ENCODE measurements around the gene GRAMD4.

The GRAMD4 gene

DNA sequence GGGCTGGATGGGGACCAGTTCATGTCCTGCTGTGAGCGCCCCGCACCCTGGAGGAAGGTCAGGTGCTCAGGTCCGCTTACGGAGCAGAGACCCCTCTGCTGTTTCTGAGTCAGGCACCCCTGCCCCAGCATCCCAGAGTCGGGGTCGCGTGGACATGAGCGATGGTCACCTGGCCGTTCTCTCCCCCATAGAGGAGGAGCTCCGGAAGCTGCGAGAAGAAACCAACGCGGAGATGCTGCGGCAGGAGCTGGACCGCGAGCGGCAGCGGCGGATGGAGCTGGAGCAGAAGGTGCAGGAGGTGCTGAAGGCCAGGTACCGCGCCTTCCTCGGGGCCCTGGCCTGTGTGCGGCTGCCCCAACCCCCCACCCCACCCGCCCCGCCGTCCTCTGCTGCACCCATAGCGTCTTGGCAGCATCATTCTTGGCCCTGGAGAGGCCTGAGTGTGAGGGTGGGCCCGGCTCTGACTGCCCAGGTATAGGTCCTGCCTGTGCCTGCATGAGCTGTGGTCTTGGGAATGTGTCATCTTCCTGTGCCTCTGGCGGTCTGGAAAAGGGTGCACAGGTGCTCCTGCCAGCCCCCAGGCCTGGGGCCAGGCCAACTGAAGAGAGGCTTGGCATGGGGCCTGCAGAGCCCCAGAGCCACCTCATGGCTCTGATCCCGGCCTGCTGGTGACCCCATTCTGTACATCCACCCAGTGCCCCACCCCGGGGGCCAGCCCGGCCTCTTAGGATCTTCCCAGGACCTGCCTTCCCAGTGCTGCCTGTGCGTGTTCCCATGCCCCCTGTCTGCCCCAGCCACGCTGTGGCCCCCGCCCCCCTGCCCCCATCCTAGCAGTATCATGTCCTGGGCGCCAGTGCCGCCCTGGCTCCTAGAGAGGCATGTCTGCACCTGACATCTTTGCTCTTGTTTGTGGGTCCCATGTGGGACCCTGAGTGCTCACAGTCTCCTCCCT, 38.1 kb downstream of the GRAMD4 start:
- H3K9me3 Mint-ChIP-seq: no peaks in the 10 kb centered on the region
- no peak for DNase-seq
- TF ChIP-seq, protein P1, sequence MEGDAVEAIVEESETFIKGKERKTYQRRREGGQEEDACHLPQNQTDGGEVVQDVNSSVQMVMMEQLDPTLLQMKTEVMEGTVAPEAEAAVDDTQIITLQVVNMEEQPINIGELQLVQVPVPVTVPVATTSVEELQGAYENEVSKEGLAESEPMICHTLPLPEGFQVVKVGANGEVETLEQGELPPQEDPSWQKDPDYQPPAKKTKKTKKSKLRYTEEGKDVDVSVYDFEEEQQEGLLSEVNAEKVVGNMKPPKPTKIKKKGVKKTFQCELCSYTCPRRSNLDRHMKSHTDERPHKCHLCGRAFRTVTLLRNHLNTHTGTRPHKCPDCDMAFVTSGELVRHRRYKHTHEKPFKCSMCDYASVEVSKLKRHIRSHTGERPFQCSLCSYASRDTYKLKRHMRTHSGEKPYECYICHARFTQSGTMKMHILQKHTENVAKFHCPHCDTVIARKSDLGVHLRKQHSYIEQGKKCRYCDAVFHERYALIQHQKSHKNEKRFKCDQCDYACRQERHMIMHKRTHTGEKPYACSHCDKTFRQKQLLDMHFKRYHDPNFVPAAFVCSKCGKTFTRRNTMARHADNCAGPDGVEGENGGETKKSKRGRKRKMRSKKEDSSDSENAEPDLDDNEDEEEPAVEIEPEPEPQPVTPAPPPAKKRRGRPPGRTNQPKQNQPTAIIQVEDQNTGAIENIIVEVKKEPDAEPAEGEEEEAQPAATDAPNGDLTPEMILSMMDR (IDR thresholded peaks at IDR 0.05): no peak
- H3K4me3 Mint-ChIP-seq: no peak overlapping the region
- no peaks in the 10 kb centered on the region for H3K36me3 Mint-ChIP-seq (ENCODE audit: low read depth)
- H3K27me3 Mint-ChIP-seq (ENCODE audit: low read depth, poor library complexity): no peaks in the 10 kb centered on the region
- H3K27ac Mint-ChIP-seq: no peak overlapping the region
- peaks cover 39% of the 10 kb centered on the region for H3K4me1 Mint-ChIP-seq

DNA sequence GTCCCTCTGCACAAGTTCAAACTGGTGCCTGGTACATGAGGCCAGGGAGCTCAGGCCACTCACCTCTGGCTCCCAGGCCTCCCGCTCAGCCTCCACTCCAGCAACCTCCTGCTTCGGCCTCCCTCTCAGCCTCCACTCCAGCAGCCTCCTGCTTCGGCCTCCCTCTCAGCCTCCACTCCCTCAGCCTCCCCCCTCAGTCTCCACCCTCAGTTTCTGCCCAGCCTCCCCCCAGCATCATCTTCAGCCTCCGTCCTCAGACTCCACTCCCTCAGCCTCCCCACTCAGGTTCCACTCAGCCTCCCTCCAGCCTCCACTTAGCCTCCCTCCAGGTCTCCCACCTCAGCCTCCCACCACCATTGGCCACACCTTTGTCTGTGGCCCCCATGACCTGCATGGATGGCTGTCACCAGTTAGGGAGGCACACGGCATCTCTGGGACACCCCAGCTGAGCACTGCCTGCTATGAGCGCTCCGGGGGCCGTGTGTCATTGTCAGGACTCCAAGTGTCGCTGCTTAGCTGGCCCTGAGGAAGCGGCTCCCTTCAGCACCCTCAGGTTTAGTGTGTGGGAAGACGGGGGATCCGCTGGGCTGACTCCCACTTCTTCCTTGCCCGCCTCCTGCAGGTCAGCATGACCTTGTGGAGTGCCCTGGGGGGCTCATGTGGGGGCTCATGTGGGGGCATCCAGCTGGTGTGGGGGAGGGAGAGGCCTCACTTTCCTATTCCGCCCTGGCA, 39.0 kb downstream of the GRAMD4 start:
- Mint-ChIP-seq H3K27me3 (ENCODE audit: low read depth, poor library complexity) (no peaks in the 10 kb centered on the region), H3K36me3 (ENCODE audit: low read depth) (no peaks in the 10 kb centered on the region), H3K27ac (no peak overlapping the region), H3K9me3 (no peaks in the 10 kb centered on the region), H3K4me3 (no peak overlapping the region), H3K4me1 (peaks cover 38% of the 10 kb centered on the region)
- DNase-seq: no peak
- TF ChIP-seq, protein P1 (IDR thresholded peaks at IDR 0.05): no peak

DNA sequence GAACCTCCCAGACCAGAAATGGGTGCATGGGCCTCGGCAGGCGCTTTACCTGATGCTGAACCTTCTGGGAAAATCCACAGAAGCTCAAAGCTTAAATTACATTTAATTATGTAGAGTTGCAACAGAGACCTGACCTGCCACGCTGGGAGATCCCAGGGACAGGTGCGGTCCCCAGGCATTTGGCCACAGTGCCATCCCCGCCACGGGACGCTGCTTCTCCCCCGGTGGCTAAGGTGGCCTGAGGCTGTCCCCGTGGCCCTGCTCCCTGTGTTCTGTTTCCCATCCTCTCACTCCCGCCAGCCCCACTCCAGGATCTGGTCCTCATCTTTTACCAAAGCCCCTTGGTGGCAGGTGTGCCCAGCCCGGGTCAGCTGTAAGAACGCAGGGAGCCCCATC, 39.6 kb downstream of the GRAMD4 start:
- Mint-ChIP-seq H3K9me3 (no peaks in the 10 kb centered on the region), H3K4me3 (no peak overlapping the region), H3K4me1 (peaks cover 34% of the 10 kb centered on the region), H3K27me3 (ENCODE audit: low read depth, poor library complexity) (no peaks in the 10 kb centered on the region), H3K36me3 (ENCODE audit: low read depth) (no peaks in the 10 kb centered on the region), H3K27ac (no peak overlapping the region)
- DNase-seq: no peak
- TF ChIP-seq, protein P1 (IDR thresholded peaks at IDR 0.05): no peak

DNA sequence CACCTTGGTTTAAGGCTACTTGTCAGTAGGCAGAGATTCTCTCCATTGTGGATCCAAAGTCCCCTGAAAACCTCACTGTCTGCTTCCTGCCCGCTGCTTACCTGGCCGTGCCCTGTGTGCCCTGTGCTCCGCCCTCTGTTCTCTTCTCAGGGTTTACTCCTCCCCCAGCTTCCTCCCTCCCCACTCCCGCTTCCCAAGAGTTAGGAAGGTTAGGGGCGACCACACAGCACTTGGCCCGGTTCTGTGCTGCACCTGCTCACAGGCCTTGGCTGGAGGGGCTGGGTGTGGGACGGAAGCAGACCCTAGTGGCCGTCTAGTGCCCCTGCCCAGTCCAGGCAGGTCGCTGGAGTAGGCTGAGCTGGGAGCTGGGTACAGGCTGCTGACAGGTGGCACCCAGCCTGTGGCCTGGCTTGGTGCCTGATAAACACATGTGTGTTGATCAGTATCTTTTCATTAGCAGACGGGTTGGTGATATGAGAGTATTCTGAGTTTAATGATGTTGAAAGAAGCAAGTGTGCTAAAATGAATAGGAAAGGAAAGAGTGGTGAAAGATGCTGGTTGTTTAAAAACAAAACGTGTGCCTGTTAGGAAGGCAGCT, 40.5 kb downstream of the GRAMD4 start:
- TF ChIP-seq, protein P1 (IDR thresholded peaks at IDR 0.05): no peak
- Mint-ChIP-seq H3K36me3 (ENCODE audit: low read depth) (no peaks in the 10 kb centered on the region), H3K4me1 (peaks cover 32% of the 10 kb centered on the region), H3K27ac (no peak overlapping the region), H3K9me3 (no peaks in the 10 kb centered on the region), H3K27me3 (ENCODE audit: low read depth, poor library complexity) (no peaks in the 10 kb centered on the region), H3K4me3 (no peak overlapping the region)
- no peak for DNase-seq

DNA sequence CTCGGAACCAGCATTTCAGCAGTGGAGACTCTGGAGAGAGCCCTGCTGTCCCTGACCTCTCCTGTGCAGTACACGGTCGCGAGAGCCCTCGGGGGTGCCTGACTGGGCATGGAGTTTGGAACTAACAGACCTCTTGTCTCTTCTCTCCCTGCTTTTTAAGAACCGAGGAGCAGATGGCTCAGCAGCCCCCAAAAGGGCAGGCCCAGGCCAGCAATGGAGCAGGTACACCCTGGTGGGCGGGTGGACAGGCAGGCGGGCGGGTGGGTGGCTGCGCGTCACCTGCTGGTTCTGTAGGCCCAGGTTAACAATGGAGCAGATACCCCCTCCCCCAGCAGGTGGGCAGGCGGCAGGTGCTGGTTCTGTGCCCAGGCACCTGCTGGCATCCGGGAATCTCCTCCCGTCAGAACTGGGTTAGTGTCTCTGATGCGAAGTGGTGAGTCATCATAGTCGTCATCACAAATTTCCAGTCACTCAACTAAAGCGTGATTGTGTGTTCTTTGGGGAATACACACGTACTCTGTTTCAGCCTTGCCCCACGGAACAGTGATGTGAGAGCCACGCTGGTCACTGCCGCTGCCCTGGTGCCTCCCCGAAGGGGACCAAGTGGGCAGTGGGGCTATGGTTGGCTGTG, 41.1 kb downstream of the GRAMD4 start:
- no peak overlapping the region for H3K27ac Mint-ChIP-seq
- DNase-seq: no peak
- peaks cover 29% of the 10 kb centered on the region for H3K4me1 Mint-ChIP-seq
- no peak overlapping the region for H3K4me3 Mint-ChIP-seq
- TF ChIP-seq, protein P1 (IDR thresholded peaks at IDR 0.05): no peak
- no peaks in the 10 kb centered on the region for H3K36me3 Mint-ChIP-seq (ENCODE audit: low read depth)
- no peaks in the 10 kb centered on the region for H3K27me3 Mint-ChIP-seq (ENCODE audit: low read depth, poor library complexity)
- H3K9me3 Mint-ChIP-seq: no peaks in the 10 kb centered on the region
